Stimulated activated naive CD8-positive, alpha-beta T cell treated with anti-CD3 and anti-CD28 coated beads, Interleukin-15, Interleukin-2, amounts not matched to agents 100 U/mL and 50 U/mL, for 24 hours (primary cell): Measurements from ENCODE around the gene ZKSCAN1.
A peak's percentile ranks its signal among the peaks of the same experiment; 100 is the strongest.
"Not testable (repeated sequence)": the region's sequence is repeated elsewhere in the genome, so short reads cannot be mapped to it uniquely, and the experiment has no call there.

Experiments used
- ATAC-seq: fragments of 150-1000 bp; cut with Tn5 transposase; one replicate; pipeline ENCODE4 v1.10.0; 2021
- DNase-seq: peaks from one replicate; pipeline ENCODE4 v3.0.0; 2021

Gene ZKSCAN1

DNA sequence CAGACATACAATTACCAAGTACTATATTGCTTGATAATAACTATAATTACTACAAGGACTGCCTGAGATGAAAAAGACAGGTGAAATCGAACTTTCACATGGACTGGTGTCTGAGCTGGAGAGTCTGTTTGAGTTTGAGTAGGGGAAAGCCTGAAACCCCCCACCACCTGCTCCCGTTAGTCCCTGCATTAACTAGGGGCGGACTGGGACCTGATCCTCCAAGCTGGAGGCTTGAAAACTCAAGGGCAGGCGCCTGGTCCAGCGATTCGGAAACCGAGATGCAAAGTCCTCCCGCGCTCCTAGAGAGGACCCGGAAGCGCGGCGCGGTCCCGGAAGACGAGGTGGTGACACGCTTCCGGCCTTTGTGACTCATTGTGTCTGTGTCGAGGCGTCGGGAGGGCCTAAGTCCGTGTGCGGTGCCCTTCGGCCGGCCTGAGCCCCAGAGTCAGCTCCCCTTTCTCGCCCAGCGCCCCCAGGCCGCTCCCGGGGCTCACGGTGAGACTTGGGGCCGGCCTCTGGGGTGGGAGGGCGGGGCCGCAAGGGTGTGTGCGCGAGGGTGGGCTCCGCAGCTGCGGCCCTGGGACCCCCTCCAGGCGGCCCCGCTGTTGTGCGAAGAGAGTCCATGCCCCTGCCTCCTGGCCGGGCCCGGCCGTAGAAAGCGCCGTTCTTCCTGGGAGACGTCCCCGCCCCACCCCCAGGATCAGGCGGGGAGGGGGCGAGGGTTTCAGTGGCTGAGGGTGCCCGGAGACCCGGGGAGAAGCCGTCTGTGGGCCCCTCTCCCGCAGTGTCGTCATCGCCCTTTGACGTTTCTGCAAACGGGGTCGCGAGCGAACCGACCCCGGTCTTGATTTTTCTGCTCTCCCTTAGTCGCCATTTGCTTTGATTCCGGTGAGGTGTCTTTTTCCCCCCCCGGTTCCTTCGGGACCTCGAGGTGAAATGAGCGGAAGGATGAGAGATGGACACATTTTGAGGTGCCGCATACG, at the start of gene ZKSCAN1:
ZKSCAN1 (plus strand) TSS at position 365 of the 983 bp plus-strand sequence. CDS start 7,911 bp downstream, outside the sequence.
- ATAC-seq = peak; percentile 96
- peak; percentile 86 for DNase-seq

DNA sequence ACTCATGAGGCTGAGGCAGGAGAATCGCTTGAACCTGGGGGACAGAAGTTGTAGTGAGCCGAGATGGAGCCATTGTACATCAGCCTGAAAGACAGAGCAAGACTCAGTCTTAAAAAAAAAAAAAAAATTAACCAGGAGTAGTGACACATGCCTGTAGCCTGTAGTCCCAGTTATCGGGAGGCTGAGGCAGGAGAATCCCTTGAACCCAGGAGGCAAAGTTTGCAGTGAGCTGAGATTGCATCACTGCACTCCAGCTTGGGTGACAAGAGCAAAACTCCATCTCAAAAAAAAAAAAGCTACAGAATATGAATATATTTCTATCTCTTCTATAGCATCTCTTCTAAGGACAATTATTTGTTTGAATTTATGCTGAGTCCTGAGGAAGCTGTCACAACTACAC, 46.1 kb upstream of the ZKSCAN1 start:
- no peak for ATAC-seq

DNA sequence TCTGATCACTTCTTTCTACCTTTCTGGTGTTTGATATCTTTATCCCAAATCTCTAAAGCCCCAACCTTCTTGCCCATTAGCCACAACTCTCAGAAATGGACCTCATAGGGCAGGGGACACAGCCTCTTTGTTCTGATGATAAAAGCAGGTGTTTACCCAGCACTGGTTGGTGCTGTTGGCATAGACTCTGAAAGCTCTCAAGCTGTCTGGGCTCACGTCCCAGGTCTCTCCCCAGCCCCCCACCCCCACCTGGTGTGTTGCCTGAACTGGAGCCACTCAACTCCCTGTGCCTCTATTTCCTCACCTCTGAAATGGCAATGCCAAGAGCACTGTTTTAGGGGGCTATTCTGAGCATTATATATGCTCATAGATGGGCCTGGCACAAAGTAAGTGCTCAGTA, 45.6 kb upstream of the ZKSCAN1 start:
- not testable (repeated sequence) for ATAC-seq, DNase-seq

More for the DNA sequence above, 46.1 kb upstream of the ZKSCAN1 start:
- DNase-seq = no peak

DNA sequence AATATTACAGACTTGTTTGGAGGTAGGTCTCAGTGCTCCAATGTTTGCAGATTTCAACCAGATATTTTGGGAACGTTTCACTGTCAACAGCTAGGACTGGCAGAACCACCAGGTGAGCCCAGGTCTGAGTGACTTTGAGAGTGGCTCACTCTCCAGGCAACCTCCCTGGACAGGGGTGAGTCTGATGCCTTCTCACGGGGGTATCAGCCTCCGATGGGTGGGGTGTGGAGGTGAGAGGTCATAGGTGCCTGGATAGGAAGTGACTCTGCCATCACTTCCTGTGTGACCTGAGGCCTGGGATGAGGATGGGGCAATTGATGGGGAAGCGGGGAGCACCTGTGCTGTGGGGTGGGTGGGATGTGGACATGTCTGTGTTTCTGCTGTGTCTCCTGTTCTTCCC, 44.2 kb upstream of the ZKSCAN1 start:
- ATAC-seq = no peak
- no peak for DNase-seq

DNA sequence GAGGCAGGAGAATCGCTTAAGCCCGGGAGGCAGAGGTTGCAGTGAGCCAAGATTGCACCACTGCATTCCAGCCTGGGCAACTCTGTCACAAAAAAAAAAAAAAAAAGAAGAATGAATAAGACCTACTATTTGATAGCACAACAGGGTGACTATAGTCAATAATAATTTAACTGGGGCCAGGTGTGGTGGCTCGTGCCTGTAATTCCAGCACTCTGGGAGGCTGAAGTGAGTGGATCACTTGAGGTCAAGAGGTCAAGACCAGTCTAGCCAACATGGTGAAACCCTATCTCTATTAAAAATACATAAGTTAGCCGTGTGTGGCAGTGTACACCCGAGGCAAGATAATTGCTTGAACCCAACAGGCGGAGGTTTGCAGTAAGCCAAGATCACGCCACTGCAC, 41.6 kb upstream of the ZKSCAN1 start:
- DNase-seq, ATAC-seq: not testable (repeated sequence)

DNA sequence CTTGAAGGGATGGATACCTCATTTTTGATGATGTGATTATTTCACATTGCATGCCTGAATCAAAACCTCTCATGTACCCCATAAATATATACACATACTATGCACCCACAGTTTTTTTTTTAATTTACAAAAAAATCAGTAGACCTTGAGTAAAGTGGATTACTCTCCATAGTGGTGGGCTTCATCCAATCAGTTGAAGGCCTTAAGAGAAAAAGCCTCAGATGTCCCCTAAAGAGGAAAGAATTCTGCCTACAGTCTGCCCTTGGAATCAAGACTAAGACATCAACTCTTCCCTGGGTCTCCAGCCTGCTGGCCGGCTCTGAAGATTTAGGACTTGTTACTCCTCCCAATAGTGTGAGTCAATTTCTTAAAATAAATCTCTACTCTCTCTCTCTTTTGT, 40.7 kb upstream of the ZKSCAN1 start:
- DNase-seq (no peak), ATAC-seq (no peak)

DNA sequence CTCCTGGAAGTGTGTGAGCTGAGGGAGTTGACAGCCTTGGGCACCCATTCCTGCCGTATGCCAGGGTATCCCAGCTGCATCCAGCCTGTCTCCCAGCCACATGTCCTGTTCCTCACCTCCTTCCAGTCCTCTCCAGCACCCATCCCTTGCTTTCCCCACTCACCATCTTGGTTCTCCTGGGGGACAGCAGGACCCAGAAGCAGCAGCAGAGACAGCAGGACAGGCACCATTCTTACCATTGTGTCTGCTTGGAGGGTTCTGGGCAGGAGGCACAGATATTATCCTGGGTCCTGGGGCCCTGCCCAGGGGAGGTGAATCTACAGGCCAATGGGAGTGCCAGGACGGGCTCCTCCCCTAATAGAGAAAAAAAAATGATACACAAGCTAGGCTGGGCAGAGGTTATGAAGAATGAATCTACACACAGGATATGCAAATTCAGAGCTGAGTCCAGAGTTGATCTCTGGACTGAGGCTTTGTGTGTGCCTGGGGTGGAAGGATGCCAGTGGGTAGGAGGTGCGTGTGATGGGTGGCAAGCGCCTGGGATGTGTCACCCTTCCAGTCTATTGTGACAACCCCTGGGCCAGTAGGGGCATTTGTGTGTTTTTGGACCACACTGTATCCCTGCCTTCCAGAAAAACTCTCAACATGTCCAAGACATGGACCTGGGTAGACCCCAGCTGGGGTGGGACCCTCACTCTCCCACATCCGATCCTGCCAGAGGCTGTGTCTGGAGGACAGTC, 39.4 kb upstream of the ZKSCAN1 start, which contains the start of gene AZGP1:
AZGP1 (minus strand) TSS at position 250 of the 740 bp plus-strand sequence; CDS start at position 239, 11 bp downstream.
- ATAC-seq (no peak), DNase-seq (no peak)

DNA sequence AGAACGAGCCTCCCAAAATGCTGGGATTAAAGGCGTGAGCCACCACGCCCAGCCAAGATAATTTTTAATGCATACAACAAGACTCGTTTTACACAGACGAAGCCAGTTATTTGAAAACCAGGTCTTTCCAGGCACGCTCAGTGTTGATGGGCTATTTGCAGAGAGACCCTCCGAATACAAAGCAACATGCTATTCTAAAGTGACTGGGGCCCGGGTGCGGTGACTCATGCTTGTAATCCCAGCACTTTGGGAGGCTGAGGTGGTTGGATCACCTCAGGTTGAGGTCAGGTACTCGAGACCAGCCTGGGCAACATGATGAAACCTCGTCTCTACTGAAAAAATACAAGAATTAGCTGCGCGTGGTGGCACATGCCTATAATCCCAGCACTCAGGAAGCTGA, 38.8 kb upstream of the ZKSCAN1 start:
- ATAC-seq (no peak), DNase-seq (no peak)

DNA sequence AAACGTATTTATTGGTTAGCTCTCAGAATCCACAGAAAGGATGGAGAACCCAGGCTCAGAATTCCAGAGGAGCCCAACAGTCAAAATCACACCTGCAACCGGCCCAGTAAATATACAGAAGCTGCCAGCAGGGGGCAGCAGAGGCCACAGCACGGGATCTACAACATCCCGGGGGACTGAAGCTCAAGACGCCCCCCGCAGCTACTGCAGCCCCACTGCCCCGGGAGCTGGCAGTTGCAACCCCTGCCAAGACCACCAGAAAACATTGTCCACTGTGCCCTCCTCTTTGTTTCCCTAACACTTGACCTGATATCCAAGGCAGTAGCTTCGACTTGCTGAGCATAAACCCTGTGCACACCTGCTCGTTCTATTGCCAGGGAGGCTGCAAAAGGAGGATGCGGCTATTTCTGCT, 35.6 kb upstream of the ZKSCAN1 start:
- DNase-seq = peak; percentile 76
- ATAC-seq = not testable (repeated sequence)

DNA sequence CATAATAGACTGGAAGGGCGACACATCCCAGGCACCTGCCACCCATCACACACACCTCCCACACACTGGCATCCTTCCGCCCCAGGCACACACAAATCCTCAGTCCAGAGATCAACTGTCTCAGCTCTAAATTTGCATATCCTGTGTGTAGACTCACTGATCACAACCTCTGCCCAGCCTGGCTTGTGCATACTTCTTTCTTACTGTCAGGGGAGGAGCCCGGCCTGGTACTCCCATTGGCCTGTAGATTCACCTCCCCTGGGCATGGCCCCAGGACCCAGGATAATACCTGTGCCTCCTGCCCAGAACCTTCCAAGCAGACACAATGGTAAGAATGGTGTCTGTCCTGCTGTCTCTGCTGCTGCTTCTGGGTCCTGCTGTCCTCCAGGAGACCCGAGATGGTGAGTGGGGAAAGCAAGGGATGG, 34.9 kb upstream of the ZKSCAN1 start:
- ATAC-seq = peak; percentile 72
- not testable (repeated sequence) for DNase-seq

DNA sequence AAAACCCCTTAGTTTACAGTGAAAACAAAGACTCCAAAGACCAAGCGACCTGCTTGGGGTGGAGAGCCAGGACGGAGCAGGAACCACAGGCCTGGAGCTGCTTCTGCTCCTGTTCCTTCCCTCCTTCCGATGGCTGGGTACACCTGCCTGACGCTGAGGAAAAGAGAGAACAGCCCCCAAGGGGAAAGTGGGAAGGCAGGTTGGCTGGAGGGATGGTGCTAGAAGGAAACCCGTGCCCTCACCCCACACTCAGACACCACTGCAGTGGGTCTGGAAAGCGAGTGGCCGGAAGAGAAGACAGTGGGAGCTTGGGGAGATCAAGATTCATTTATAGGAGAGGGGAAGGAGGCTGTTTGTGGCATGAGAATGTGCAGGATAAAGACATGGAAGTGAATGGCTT, 34.3 kb upstream of the ZKSCAN1 start:
- not testable (repeated sequence) for DNase-seq, ATAC-seq

DNA sequence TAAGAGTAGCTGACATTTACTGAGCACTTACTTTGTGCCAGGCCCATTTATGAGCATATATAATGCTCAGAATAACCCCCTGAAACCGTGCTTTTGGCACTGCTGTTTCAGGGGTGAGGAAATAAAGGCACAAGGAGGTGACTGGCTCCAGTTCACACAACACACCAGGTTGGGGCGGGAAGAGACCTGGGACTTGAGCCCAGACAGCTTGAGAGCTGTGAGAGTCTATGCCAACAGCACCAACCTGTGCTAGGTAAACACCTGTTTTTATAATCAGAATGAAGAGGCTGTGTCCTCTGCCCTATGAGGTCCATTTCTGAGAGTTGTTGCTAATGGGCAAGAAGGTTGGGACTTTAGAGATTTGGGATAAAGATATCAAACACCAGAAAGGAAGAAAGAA, 30.8 kb upstream of the ZKSCAN1 start:
- ATAC-seq = no peak
- no peak for DNase-seq

DNA sequence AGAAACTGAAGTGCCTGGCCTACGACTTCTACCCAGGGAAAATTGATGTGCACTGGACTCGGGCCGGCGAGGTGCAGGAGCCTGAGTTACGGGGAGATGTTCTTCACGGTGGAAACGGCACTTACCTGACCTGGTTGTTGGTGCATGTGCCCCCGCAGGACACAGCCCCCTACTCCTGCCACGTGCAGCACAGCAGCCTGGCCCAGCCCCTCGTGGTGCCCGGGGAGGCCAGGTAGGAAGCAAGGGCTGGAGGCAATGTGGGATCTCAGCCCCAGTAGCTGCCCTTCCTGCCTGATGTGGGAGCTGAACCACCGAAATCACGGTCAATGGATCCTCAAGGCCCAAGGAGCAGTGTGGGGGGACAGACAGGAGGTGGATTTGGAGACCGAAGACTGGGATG, 28.1 kb upstream of the ZKSCAN1 start:
- not testable (repeated sequence) for DNase-seq, ATAC-seq

DNA sequence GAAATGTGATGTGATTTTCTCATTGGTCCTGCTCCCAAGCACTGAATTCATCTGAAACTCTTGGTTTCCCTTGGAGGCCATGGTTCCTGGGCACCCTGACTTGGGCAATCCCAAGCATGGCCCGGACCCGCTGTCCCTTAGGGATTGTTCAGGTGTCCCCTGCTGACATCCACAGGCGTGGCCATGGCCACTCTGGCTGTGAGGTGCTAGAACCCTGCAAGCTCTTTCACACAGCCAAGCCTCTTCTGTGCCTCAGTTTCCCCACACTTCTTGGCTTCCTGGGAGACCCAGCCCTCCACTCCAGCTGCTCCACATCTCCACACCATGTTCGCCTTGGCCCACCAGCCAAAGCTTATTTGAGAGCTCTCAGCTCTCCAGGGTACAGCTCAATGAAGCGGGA, 27.6 kb upstream of the ZKSCAN1 start:
- ATAC-seq (no peak), DNase-seq (no peak)

DNA sequence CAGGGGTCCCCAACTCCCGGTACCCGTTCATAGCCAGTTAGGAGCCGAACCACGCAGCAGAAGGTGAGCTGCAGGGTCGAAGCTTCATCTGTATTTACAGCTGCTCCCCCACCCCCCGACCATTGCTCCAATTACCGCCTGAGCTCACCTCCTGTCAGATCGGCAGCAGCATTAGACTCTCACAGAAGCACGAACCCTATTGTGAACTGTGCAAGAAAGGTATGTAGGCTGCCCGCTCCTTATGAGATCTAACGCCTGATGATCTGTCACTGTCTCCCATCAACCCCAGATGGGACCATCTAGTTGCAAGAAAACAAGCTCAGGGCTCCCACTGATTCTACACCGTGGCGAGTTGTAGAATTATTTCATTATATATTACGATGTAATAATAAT, 24.9 kb upstream of the ZKSCAN1 start:
- ATAC-seq (no peak), DNase-seq (no peak)

DNA sequence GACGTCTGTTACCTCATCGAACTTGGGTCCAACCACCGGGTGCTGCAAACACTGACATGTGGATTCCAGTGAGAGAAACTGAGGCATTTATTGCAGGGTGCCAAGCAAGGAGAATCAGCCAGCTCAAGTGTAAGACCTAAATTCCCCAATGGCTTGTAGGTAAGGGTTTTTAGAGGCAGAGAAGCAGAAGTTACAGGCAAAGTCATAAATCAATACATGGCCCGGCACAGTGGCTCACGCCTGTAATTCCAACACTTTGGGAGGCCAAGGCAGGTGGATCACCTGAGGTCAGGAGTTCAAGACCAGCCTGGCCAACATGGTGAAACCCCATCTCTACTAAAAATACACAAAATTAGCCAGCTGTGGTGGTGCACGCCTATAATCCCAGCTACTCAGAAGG, 23.9 kb upstream of the ZKSCAN1 start:
- not testable (repeated sequence) for ATAC-seq, DNase-seq

DNA sequence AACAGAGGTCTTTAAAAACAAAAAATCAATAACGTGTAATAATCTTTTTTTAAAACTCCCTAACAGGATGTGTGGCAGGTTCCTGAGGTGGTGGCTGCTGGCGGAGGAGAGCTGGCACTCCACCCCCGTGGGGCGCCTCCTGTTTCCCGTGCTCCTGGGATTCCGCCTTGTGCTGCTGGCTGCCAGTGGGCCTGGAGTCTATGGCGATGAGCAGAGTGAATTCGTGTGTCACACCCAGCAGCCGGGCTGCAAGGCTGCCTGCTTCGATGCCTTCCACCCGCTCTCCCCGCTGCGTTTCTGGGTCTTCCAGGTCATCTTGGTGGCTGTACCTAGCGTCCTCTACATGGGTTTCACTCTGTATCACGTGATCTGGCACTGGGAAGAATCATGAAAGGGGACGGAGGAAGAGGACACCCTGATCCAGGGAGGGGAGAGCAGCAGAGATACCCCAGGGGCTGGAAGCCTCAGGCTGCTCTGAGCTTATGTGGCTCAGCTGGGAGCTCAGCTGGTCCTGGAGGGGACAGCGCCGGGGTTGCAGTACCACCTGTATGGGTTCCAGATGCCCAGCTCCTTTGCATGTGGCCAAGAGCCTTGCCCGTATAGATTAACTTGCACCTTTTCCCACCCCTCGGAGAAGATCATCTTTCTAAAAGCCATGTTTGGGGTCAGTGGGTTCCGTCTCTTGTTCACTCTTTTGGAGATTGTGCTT, 22.9 kb upstream of the ZKSCAN1 start:
- DNase-seq = no peak

DNA sequence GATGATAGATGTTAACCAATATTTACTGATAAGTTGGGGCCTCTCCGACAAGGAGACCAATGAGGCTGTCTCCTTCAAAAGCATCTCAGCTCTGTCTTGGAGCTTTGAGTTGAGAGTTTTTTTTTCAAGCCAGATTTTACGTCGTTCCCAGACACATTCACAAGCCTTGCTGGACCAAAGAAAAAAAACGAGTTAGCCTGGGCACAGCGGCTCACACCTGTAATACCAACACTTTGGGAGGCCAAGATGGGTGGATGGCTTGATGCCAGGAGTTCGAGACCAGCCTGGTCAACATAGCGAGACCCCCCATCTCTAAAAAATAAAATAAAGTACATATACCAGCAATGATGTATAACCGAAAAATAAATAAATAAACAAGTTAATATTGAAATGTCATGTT, 20.6 kb upstream of the ZKSCAN1 start:
- ATAC-seq (no peak), DNase-seq (no peak)

More for the DNA sequence above, 22.9 kb upstream of the ZKSCAN1 start:
- ATAC-seq = no peak

DNA sequence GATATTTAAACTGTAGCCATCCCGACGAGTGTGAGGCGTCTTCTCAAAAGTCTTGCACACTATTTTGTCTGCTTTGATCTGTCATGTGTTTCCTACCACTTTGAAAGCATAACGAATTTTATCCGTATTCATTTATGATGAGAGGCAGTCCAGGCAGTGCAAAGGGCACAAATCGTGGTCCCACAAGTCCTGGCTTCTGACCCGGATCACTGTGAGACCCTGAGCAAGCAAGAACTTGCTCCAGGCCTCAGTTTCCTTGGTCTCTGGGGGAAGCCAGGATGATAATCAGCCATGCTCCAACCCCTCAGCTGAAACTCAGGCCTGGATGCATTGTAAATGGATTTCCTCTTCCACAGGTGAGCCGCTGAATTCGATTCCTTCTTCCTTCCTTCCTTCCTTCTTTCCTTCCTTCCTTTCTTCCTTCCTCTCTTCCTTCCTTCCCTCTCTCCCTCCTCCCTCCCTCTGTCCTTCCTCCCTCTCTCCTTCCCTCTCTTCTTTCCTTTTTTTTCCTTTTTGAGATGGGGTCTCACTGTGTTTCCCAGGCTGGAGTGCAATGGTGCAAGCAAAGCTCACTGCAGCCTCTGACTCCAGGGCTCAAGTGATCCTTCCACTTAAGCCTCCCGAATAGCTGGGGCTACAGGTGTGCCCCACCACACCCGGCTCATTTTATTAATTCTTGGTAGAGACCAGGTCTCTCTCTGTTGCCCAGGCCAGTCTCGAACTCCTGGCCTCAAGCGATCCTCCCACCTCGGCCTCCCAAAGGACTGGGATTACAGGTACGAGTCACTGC, 18.4 kb upstream of the ZKSCAN1 start:
- DNase-seq = no peak
- no peak for ATAC-seq

DNA sequence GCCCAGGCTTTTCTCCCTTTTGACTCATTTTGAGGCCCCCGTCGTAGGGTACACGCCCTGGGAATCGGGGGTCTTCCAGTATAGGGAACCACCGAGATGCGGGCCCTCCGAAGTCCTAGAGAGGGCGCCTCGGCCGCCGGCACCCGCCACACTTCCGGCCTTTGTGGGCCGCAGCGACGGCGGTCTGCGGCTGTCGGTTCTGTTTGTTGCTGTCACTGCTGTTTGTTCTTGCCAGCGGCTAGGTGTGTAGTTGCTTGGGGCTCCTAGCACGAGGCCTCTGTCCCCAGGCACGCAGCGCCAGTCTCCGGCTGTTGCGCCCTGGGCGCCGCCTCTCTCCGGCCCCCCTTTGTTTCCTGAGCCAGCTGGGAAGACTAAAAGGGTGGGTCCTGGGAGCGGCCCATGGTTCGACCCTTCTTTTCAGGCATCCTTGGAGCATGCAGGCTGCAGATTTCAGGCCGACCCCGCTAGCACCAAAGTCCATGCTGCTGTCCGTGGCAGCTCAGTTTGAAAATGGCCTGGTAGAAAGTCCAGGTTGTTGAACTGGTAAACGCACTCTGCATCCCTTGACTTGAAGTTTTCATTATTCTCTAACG, 17.8 kb upstream of the ZKSCAN1 start:
- ATAC-seq = peak; percentile 84
- DNase-seq = peak; percentile 71

DNA sequence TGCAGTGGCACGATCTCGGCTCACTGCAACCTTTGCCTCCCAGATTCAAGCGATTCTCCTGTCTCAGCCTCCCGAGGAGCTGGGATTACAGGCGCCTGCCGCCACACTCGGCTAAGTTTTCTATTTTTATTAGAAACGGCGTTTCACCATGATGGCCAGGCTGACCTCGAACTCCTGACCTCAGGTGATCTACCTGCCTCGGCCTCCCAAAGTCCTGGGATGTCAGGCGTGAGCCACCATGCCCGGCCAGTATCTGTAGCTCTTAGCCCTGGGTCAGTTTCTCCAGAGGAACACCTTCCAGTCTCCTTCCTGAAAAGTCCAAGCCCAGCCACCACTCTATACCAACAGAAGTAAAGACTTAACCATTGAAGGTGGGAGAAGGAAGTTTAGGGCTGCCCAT, 15.2 kb upstream of the ZKSCAN1 start:
- no peak for ATAC-seq

More for the DNA sequence above, 15.2 kb upstream of the ZKSCAN1 start:
- DNase-seq = no peak
